Testis (tissue), 3 donors: ENCODE measurements around the gene CATSPERD. TPM values are rescaled to one million over a fixed set of nuclear protein-coding genes. Genes with fewer than 3 reads are reported as not detected.

Experiments
- DNase-seq: peaks from one replicate; pipeline ENCODE4 v3.0.0-alpha.2; 2019
- H3K27ac ChIP-seq, 2 donors: fragments of 200-600 bp; sonication (generic); one replicate each; pipeline ENCODE4 v1.5.1; 2019
- H3K27me3 ChIP-seq: fragments of 200-600 bp; sonication (generic); one replicate; pipeline ENCODE4 v1.5.1; 2019
- H3K36me3 ChIP-seq: fragments of 200-600 bp; sonication (generic); one replicate; pipeline ENCODE4 v1.5.1; 2017; ENCODE audit warnings: low read depth; ENCODE audit errors: missing control alignments
- H3K4me1 ChIP-seq: fragments of 200-600 bp; sonication (generic); one replicate; pipeline ENCODE4 v1.5.1; 2019
- H3K4me3 ChIP-seq, 2 donors: fragments of 200-600 bp; sonication (generic); one replicate each; pipeline ENCODE4 v1.5.1; 2017 to 2019
- H3K9me3 ChIP-seq: fragments of 200-600 bp; sonication (generic); one replicate; pipeline ENCODE4 v1.5.1; 2017
- CTCF ChIP-seq, 3 experiments: fragments of 450-650 bp in 2 of 3; fragments of 200-600 bp in 1 of 3; sonication (generic) in 1 of 3; IDR thresholded peaks; one replicate each; pipeline ENCODE4 v1.5.1; 2016 to 2019; ENCODE audit warnings: antibody characterized with exemption in 3 of 3, mild to moderate bottlenecking in 2 of 3, moderate library complexity in 1 of 3
- POLR2A ChIP-seq: fragments of 450-650 bp; IDR thresholded peaks from one replicate; pipeline ENCODE4 v1.6.1; 2017; ENCODE audit warnings: antibody characterized with exemption, mild to moderate bottlenecking, moderate library complexity
- WGBS, 2 donors: methylation state at CpG; one replicate each; pipeline ENCODE4 v1.1.5; 2018; 5-methylcytosine and 5-hydroxymethylcytosine counted together
- intact Hi-C: fragments of 100-400 bp; cut with DNase I; formaldehyde crosslinking; loops from one replicate; pipeline ENCODE4 v1.15.1; 2023; ENCODE audit warnings: low total_unique reads
- polyA plus RNA-seq: library from polyadenylated mRNA; stranded (reverse); fragments of 350-450 nt; fragmentation: Illumina TruSeq; extraction: RNeasy Lipid Tissue Mini Kit (QIAGEN cat#74804); gene quantifications from one replicate; pipeline ENCODE4 v1.2.3, GENCODE V29; 2014; ENCODE audit warnings: low read depth, low replicate concordance; ENCODE audit not compliant: insufficient read depth
- total RNA-seq, 2 donors: library from RNA; depleted of rRNA; stranded (reverse); fragments of >200 nt; gene quantifications; one replicate each; pipeline ENCODE4 v1.2.3, GENCODE V29; 2016

CATSPERD gene
- total and polyA plus RNA-seq, 3 donors from 2014 or later: 6.1 to 31.3 (median 9.3) TPM

- no peak for DNase-seq
- Histone ChIP-seq H3K27ac (no peak overlapping the region), H3K4me1 (no peaks in the 10 kb centered on the region), H3K9me3 (no peaks in the 10 kb centered on the region), H3K27me3 (no peaks in the 10 kb centered on the region), H3K4me3 (no peak overlapping the region), H3K36me3 (no peaks in the 10 kb centered on the region)
- intact Hi-C loops: no loop called here
- TF ChIP-seq POLR2A (no peak), CTCF (IDR thresholded peaks at IDR 0.05) (no peak)
- 55 to 59% methylated on average over 6 of the region's 6 CpGs for WGBS, 2 donors
Measured at GRCh38 chr19:5820785-5821184, 100.3 kb downstream of the CATSPERD start.

- no peaks in the 10 kb centered on the region for H3K4me1 ChIP-seq
- H3K27ac ChIP-seq: no peak overlapping the region
- 47 to 68% methylated on average over 8 of the region's 8 CpGs for WGBS, 2 donors
- TF ChIP-seq POLR2A (no peak), CTCF (IDR thresholded peaks at IDR 0.05) (no peak)
- intact Hi-C loops: no loop called here
- no peak overlapping the region for H3K4me3 ChIP-seq
- no peak for DNase-seq
- no peaks in the 10 kb centered on the region for H3K9me3 ChIP-seq
- H3K27me3 ChIP-seq: no peaks in the 10 kb centered on the region
- no peaks in the 10 kb centered on the region for H3K36me3 ChIP-seq
Measured at GRCh38 chr19:5821521-5822180, 101.2 kb downstream of the CATSPERD start.

DNA sequence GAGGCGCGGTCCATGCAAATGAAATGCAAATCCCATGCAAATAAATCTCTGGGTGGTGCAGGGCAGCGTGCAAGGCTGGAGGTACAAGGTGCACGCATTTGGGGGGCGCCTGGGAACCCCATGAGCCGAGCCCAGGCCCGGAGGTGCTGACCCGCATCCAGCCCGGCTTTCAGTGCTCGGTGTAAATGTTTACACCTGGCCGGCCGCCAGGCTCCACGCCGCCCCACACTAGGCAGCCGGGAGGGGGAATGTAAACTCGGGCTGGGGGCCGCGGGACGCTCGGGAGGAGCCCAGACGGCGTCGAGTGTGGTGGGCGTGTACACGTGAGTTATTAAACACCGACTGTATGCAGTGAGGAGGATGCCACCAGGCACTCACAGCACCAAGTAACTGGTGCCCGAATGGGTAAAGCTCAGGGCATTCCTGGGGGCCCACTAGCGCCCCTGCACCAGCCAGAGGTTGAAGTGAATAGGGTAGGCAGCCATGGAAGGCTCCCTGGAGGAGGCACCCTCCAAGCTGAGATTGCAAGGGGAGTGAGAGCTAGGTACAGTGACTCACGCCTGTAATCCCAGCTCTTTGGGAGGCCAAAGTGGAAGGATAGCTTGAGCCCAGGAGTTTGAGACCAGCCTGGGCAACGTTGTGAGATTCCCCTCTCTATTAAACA is 101.9 kb downstream of the CATSPERD start:
- TF ChIP-seq POLR2A (no peak), CTCF (IDR thresholded peaks at IDR 0.05) (no peak)
- H3K27ac ChIP-seq: no peak overlapping the region
- H3K36me3 ChIP-seq: no peaks in the 10 kb centered on the region
- DNase-seq: no peak
- peaks cover 3% of the 10 kb centered on the region for H3K4me1 ChIP-seq
- intact Hi-C loops: no loop called here
- H3K27me3 ChIP-seq: no peaks in the 10 kb centered on the region
- no peak overlapping the region for H3K4me3 ChIP-seq
- no peaks in the 10 kb centered on the region for H3K9me3 ChIP-seq
- WGBS, 2 donors: 55 to 65% methylated on average over 15 to 28 of the region's 30 CpGs

- Histone ChIP-seq H3K4me3 (no peak overlapping the region), H3K27me3 (no peaks in the 10 kb centered on the region), H3K36me3 (no peaks in the 10 kb centered on the region), H3K9me3 (no peaks in the 10 kb centered on the region), H3K4me1 (peaks cover 3% of the 10 kb centered on the region), H3K27ac (no peak overlapping the region)
- WGBS, 2 donors: 85 to 88% methylated on average over 27 to 29 of the region's 30 CpGs
- intact Hi-C loops: no loop called here
- TF ChIP-seq CTCF (IDR thresholded peaks at IDR 0.05) (no peak), POLR2A (no peak)
- DNase-seq: no peak
Measured at GRCh38 chr19:5823579-5824281, 103.3 kb downstream of the CATSPERD start.
